Superior temporal gyrus (tissue), 1 donor: Measurements from ENCODE around the gene KRTCAP2.
A peak's percentile ranks its signal among the peaks of the same experiment; 100 is the strongest.

Experiments
- DNase-seq: peaks from one replicate; pipeline ENCODE4 v3.0.0-alpha.2; 2016; ENCODE audit errors: extremely low spot score

KRTCAP2 gene

GRCh38 chr1:155134322-155134721 lies 38.8 kb downstream of the KRTCAP2 start:
- no peak for DNase-seq

DNA sequence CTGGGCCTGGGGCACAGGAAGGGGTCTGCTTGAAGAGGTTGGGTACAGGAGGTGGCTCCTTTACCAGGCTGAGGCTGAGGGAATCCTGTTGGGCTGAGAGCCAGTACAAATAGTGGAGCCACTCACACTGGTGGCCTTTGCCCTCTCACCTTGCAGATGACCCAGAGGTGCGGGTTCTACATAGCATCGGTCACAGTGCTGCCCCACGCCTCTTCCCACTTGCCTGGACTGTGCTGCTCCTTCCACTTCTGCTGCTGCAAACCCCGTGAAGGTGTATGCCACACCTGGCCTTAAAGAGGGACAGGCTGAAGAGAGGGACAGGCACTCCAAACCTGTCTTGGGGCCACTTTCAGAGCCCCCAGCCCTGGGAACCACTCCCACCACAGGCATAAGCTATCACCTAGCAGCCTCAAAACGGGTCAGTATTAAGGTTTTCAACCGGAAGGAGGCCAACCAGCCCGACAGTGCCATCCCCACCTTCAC lies 39.3 kb downstream of the KRTCAP2 start:
- DNase-seq = no peak

- DNase-seq = no peak
Observed at GRCh38 chr1:155131856-155132255, 41.2 kb downstream of the KRTCAP2 start.

- no peak for DNase-seq
Observed at GRCh38 chr1:155131285-155131684, 41.8 kb downstream of the KRTCAP2 start.

DNA sequence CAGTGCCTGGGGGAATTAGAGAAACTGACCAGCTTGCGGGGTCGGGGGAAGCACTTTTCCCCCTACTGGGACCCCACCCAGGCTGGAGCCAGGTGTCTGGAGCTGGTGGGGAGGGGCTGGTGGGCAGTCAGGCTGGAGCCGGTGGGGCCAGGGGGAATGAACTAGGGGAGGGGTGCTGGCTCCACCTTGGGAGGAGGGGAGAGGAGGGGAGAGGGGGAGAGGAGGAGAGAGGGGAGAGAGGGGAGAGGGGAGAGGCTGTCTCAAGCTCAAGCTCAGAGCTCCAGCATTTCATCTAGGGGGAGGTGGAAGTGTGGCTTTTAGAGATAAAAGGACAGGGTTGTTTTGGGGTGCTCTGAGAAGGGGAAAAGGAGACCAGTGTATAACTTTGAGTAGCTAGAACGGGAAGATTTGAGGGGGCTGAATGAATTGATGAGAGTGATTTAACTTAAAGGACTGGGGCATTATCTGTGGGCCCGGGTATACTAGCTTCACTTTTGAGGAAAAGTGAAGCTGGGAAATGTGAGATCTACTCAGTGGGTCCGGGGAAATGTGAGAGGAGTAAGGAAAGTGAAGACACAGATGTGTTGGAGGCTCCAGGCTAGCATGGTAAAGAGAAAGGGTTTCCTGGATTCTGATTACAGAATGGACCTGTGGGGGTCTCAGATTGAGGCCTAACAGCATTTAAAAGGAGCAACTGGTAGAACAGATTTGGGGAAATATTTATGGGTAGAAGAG lies 42.7 kb downstream of the KRTCAP2 start:
- no peak for DNase-seq

- peak; percentile 66 for DNase-seq
Observed at GRCh38 chr1:155128755-155129473, 44.2 kb downstream of the KRTCAP2 start.

DNA sequence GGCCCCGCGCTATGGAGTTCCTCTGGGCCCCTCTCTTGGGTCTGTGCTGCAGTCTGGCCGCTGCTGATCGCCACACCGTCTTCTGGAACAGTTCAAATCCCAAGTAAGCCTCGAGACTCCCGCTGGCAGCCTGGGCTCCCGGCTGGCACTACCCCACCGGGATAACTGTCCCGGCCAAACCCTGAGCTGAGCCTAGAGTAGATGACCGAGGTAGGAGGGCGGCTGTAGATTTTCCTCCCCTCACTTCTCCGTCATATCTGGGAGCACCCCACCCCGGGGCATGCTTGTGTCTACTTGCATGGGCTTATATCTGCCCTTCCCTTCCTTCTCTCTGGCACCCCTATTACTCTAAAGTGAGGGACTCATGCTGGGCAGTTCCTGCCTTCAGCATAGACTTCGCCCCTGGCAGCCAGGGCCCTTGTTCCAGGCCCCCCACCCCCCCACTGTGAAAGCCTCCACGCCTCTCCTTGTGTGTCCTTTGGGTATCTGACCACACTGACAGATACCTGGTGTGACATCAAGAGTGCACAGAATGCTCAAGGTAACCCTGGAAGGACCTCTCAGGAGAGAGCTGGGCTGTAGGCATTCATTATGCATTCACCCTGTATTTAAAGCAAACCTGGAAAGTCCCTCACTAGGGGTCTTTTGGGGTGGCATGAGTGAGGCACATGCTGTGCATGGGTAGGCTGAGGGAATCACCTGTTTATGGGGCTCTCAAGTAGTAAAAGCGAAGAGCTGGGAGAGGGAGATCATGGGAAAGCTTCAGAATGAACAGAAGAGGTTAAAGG lies 44.9 kb downstream of the KRTCAP2 start:
- peak; percentile 23 for DNase-seq

DNA sequence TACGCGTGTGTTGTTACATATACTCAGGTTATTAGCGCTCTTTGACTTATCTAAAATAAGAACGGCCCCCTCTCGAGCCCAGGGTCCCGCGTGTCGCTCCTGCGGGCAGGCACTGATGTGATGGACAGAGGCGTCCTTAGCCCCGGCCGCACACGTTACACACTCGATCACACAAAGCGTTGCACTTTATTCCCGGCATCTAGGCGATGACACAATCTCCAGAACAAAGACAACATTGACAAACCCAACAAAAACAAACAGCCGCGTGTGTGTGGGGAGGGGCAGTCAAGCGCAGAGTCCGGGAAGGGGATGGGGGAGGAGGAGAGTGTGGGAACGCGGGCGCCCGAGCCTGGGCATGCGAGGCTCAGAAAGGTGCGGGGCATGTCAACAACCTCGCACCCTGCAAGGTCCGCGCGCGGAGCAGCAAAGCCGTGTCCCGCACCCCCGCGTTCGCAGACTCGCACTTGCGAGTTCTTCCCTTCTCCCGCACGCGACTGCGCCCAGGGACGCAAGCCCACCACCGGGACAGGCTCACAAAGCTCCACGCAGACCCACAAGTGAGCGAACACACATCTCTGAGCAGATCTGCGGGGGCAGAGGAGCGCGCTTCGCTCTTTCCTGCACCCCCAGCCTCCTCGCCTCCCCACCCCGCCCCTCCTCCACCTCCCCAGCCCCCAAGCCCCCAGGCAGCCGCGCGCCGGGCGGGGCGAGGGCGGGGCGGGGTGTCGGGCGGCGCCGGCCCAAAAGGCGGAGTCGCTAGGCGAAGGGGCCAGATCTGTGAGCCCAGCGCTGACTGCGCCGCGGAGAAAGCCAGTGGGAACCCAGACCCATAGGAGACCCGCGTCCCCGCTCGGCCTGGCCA lies 45.8 kb downstream of the KRTCAP2 start, which contains the start of gene EFNA1:
Gene EFNA1 (plus strand): TSS at position 772 of the 862 bp plus-strand sequence. CDS start 102 bp downstream, outside the sequence.
- peak; percentile 97 for DNase-seq

DNA sequence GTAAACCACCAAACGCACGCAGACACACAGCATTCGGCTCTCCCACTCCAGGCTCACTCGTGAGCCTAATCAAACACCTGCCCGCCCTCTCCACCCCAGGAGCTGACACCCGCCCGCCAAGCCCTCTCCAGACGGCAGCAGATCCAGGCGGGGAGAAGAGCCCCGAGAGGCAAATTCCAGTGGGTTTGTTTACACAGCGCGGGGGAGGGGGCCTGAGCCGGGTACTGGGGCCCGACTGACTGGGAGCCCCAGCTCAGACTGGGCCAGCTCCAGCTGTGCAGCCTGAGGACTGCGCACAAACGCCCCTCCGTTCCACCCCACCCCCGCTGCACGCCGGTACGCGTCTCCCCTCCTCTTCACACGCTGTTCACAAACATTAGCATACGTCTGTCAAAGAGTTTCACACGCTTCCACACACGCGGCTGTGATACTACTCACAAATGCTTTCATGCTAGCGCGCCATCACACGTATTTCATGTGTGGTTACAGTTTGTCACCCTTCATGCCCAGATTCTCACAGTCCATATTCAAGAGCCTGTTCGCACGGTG lies 46.5 kb downstream of the KRTCAP2 start:
- no peak for DNase-seq

DNA sequence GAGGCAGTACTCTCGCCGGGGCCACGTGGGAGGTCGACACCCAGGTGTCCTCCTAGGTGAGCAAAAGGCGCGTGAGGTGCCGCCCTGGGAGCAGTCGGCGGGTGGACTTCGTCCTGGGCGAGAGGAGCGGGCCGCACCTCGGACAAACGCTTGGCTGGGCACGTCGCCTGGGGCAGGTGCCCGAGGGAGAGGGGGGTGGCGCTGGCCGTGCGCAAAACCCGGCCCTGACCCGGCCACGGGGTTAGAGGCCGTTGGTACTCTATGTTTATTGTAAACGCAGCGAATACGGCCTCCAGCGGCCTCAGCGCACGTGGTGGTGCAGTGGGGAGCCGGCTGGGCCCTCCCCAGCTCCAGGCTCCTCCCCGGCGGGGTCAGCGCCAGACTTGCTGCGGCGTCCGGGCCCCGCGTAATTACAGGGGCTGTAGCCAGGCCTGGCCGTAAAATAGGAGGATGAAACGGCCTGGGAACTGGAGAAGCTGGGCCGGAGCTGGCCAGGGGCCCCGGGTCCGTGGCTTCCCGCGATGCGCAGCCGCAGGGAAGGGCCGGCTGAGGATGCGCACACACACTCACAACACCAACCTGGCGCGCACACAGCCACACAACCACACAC lies 47.1 kb downstream of the KRTCAP2 start:
- peak; percentile 83 for DNase-seq

DNA sequence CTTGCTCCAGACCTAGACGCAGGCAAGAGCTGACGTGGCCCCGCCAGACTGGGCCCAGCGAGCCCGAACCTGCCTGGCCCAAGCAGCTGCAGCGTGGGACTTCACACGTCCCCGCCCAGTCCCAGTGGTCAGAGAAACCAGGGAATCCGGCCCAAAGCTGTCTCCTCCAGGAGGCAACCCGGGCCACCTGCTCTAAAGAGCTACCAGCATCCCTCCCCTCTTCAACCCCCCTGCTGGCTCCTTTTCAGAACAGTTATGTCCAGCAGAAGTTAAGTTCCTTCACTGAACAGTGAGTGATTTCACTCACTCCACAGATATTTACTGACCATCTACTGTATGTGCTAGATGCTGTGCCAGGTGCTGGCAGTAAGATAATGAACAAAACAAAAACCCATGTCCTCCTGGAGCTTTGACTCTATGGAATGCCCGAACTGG lies 47.6 kb downstream of the KRTCAP2 start:
- peak; percentile 41 for DNase-seq

DNA sequence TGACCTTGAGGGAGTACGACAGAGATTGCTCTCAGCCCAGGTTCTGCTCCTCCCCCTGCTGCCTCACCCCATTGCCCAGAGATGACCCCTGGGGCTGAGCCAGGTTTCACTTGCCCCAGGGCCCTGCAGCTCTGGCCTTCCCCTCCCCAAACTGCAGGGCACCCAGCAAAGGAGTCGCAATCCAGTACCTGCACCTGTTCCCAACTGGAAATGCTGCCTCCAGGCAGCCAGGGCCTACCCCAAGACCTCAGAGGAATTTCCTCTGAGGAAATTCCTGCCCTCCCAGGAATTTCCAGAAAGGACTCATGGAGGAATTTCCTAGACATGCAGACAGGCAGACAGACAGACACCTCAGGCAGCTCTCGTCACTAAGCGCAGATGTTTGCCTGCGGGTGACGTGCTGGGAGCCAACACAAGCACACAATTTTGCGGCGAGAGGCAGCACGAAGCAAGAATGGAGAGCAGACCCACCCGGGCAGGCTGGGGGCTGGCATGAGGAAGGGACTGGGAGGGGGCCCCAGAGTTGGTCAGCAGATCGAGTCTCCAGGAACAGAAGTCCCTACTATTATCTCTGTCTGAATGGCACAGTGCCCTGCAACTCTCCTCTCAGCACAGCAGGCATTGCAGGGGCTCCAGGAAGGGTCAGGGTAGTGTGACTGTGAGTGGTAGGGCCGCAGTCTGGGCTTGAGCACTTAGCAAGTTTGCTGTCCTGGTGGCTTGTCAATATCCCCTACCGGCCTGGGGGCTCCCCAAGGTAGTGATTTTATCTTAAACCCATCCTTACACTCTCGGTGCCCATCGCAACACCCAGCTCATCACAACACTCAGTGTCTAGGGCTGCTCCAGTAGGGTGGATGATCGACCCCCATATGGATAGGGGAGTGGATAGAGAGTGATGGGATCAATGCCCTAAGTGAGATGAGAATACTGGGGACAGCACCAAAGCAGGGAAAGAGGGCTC lies 48.3 kb downstream of the KRTCAP2 start:
- peak; percentile 16 for DNase-seq

GRCh38 chr1:155123801-155124200 lies 49.3 kb downstream of the KRTCAP2 start:
- DNase-seq = peak; percentile 9

GRCh38 chr1:155122308-155122707 lies 50.8 kb downstream of the KRTCAP2 start:
- no peak for DNase-seq

GRCh38 chr1:155121249-155121648 lies 51.9 kb downstream of the KRTCAP2 start:
- DNase-seq = no peak

DNA sequence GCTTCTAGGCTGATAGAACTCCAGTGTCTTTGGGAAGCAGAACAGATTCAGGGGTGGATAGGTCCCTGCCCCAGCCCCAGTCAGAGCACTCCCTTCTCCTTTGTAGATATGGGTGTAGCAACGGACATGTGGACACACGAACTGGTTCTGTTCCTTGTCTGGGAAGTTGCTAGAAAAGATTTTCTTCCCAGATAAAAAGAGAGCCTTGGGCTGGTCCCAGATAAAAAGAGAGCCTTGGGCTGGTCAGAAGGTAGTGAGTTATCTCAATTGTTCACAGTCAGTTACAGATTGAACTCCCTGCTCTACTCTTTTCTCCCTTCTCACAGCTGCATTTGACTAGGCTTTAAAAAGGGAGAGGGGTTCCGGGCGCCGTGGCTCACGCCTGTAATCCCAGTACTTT lies 52.9 kb downstream of the KRTCAP2 start:
- DNase-seq = no peak
